GM23338 (cell line): ENCODE data around the gene FAM193B.

Experiments
- POLR2AphosphoS5 ChIP-seq: IDR thresholded peaks from 2 replicates; pipeline ENCODE4 v1.6.1; 2016; ENCODE audit warnings: antibody characterized with exemption, low read depth
- ZNF331 ChIP-seq: fragments of 250-450 bp; sonication (Bioruptor Pico); IDR thresholded peaks from 2 replicates; pipeline ENCODE4 v1.5.0; 2020; ENCODE audit warnings: low read depth, mild to moderate bottlenecking, moderate library complexity
- TF ChIP-seq, protein P1 (sequence below), 2 experiments: fragments of 200-600 bp in 1 of 2; sonication (generic) in 1 of 2; conservative IDR thresholded peaks; 2 replicates each; pipeline versions ENCODE4 v1.5.1 to v1.6.1; 2016 to 2017; ENCODE audit warnings: antibody characterized with exemption in 2 of 2, low read depth in 2 of 2, mild to moderate bottlenecking in 2 of 2, moderate library complexity in 1 of 2

DNA sequence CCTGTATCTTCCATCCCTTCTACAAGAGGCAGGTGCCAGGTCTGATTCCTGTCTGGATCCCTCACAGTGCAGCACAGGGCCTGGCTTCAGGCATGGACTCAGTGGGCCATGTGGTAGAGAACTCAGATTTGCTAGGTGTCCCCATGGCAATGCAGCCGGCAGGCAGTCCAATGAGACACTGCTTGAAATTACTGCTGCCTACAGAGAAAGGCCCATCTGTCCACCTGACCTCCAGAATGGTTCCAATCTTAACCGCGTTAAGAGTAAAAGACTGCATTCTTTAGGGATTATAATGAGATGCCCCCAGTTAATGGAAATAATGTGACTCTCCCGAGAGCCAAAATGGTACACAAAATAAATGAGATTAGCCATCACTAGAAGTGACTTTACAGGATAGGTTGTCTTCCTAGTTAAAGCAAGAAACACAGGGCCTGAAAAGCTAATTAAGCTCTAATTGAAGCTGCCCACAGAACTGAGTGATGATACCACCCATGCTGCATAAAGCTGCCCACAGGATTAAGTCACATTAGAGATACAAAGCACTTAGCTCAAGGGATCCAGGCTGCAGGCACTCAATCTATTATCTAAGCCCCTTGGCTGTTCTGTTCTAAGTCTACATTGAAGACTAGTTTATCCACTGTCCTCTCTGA, 11.4 kb downstream of the FAM193B start:
- TF ChIP-seq, protein P1, sequence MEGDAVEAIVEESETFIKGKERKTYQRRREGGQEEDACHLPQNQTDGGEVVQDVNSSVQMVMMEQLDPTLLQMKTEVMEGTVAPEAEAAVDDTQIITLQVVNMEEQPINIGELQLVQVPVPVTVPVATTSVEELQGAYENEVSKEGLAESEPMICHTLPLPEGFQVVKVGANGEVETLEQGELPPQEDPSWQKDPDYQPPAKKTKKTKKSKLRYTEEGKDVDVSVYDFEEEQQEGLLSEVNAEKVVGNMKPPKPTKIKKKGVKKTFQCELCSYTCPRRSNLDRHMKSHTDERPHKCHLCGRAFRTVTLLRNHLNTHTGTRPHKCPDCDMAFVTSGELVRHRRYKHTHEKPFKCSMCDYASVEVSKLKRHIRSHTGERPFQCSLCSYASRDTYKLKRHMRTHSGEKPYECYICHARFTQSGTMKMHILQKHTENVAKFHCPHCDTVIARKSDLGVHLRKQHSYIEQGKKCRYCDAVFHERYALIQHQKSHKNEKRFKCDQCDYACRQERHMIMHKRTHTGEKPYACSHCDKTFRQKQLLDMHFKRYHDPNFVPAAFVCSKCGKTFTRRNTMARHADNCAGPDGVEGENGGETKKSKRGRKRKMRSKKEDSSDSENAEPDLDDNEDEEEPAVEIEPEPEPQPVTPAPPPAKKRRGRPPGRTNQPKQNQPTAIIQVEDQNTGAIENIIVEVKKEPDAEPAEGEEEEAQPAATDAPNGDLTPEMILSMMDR (conservative IDR thresholded peaks at IDR 0.05; ENCODE audit: low read depth in 2 of 2): no peak
- TF ChIP-seq ZNF331 (CRISPR knock-in tag) (no peak), POLR2AphosphoS5 (no peak)
